Left colon (tissue), 2 donors: Measurements from ENCODE around the gene SHISA6. TPM values are rescaled to one million over a fixed set of nuclear protein-coding genes. Genes with fewer than 3 reads are reported as not detected.
"Not testable (repeated sequence)": the region's sequence is repeated elsewhere in the genome, so short reads cannot be mapped to it uniquely, and the experiment has no call there.

Experiments used
- ATAC-seq: fragments of 200-7000 bp; cut with Tn5 transposase; one replicate; pipeline ENCODE4 v1.9.1; 2020; ENCODE audit warnings: mild to moderate bottlenecking, moderate library complexity
- DNase-seq, 2 donors: peaks; one replicate each; pipeline ENCODE4 v3.0.0-alpha.2; 2020
- intact Hi-C, 2 donors: fragments of 100-400 bp; cut with DNase I in 1 of 2; cut with micrococcal nuclease in 1 of 2; formaldehyde crosslinking; loops; one replicate each; pipeline versions ENCODE4 v1.11.2 to v1.14.0; 2022; cut with DNase I, micrococcal nuclease
- total RNA-seq, 2 donors: library from RNA; stranded (reverse); fragmentation: NEBNext Ultra II Directional; extraction: Animal tissue kit (Norgen Biotek cat#: 25700); gene quantifications; one replicate each; pipeline ENCODE4 v1.2.1, GENCODE V29; 2021
- donor health status: DM: no; HTN: no; CAD: no.
- donor health status: DM: yes; HTN: yes; CAD: no.

SHISA6 gene
- total RNA-seq, 2 donors from 2014 or later, result 0.53 to 0.70 TPM

GRCh38 chr17:11296994-11297393, 56.0 kb downstream of the SHISA6 start:
- intact Hi-C loops, result no loop called here
- DNase-seq (no peak), ATAC-seq (no peak)

DNA sequence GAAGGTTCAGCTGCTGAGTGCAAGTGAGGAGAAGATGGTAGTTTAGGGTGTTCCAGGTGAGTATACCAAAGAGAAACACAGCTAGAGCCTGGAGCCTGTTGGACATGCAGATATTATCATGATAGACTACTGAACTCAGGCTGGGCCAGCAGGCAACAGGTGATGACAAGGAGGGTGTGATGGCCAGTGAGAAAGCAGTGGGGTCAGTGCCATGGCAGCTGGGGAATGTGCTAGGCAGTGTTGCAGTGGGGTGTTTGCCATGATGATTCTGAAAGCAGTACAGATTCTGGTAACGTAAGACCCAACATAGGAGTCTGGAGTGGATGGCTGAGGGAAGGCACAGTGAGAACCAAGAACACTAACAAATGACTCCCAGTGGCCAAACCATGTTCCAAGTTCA, 57.4 kb downstream of the SHISA6 start:
- ATAC-seq (no peak), DNase-seq (no peak)
- intact Hi-C loops, result no loop called here

GRCh38 chr17:11300201-11300600, 59.2 kb downstream of the SHISA6 start:
- DNase-seq, result no peak
- no peak for ATAC-seq
- intact Hi-C loops, result no loop called here

- ATAC-seq, result no peak
- DNase-seq, result no peak
- intact Hi-C loops, result no loop called here
Observed at GRCh38 chr17:11300738-11301137, 59.7 kb downstream of the SHISA6 start.

- DNase-seq, ATAC-seq, intact Hi-C loops: not testable (repeated sequence)
Observed at GRCh38 chr17:11301874-11302273, 60.9 kb downstream of the SHISA6 start.

DNA sequence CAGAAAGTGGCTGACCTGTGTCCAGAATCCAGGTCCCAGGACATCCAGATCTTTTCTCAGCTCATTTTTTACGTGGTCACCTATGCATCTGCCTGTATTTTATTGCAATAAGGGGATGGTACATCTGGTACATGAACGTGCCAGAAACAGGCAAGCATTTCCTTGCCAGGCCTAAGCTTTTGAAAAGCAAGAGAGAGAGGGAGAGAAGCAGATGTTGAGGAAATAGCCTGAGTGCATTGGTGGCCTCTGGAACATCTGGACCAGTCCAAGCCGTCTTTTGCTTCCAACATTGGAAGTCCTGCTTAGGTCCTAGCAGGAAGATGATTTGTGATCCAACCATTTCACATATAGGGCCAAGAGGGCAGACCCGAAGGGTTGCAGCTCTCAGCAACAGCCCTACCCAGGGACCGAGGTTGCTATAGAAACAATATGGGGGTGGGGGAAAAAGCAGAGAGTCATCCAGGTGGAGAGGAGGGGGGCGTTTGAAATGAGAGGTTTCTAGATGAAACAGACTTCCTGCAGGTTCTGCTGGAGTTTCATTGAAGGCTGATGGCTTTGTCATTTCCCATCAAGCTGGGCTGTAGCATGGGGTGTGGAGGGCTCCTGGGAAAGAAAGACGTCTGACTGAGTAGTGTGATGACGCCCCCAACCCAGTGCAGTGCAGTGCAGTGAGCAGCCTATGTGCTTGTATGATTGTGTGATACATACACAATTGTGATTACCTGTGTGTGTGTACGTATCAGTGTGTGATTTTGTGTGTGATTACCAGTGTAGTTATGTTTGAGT, 61.6 kb downstream of the SHISA6 start:
- ATAC-seq (no peak), DNase-seq (no peak)
- intact Hi-C loops, result no loop called here

- ATAC-seq (no peak), DNase-seq (no peak)
- intact Hi-C loops, result no loop called here
Observed at GRCh38 chr17:11303773-11304394, 62.9 kb downstream of the SHISA6 start.

GRCh38 chr17:11304568-11304967, 63.6 kb downstream of the SHISA6 start:
- ATAC-seq (no peak), DNase-seq (no peak)
- intact Hi-C loops, result no loop called here

DNA sequence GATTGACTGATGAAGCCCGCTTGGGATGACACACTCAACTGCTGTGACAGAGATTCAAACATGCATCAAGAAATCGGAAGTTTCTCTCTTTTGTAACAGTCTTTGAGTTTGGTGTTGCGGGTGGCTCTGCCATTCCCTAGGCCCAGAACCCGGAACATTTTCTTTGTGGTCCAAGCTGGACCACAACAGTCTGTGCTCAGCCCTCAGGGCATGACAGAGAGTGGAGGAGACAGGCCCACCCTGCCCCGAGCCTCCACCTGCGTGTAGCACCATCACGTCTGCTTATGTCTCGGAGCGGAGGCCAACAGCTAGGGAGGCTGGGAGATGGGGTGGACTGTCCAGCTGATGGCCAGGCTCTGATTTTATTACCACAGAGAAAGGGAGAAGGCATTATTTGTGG, 64.5 kb downstream of the SHISA6 start:
- intact Hi-C loops, result no loop called here
- no peak for DNase-seq
- no peak for ATAC-seq

DNA sequence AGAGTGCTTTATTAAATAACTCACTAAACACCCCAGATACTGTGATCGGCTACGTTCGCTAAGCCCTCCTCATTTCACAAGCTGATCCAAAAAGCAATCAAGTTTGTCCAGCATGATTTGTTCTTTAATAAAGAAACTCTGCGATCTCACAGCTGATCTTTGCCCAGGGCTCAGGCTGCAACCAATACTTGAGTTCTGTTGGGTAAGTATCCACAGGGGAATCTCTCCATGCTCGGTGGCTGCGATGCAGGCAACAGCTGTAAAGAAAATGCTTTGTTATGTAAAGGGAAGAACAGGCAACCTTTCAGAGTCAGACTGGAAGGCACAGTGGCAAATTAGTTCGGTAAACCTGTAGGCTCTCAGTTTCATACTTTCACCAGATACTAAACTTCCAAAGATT, 67.5 kb downstream of the SHISA6 start:
- DNase-seq (no peak), ATAC-seq (no peak)
- intact Hi-C loops, result no loop called here

DNA sequence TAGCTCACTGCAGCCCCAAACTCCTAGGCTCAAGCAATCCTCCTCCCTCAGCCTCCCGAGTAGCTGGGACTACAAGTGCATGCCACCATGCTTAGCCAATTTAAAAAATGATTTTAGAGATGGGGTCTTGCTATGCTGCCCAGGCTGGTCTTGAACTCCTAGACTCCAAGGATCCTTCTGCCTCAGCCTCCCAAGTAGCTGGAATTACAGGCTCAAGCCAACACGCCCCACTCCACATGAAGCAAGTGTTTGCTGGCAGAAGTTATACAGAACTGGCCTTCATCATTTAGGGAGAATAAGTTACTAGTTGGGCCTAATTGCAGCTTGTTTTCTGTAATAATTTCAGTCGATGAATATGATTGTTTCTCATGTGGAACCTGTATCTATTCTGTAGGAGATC, 68.0 kb downstream of the SHISA6 start:
- ATAC-seq (no peak), DNase-seq (no peak)
- intact Hi-C loops, result no loop called here

- ATAC-seq (no peak), DNase-seq (no peak)
- intact Hi-C loops, result no loop called here
Observed at GRCh38 chr17:11309850-11310249, 68.8 kb downstream of the SHISA6 start.

DNA sequence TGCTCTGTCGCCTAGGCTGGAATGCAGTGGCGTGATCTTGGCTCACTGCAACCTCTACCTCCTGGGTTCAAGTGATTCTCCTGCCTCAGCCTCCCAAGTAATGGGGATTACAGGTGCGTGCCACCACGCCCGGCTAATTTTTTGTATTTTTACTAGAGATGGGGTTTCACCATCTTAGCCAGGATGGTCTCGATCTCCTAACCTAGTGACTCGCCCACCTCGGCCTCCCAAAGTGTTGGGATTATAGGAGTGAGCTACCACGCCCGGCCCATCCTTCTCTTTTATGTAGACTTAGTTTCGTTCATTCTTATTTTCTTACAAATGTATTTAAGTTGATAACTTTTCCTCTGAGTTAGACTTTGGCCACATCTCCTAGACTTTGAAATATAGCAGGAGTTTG, 75.4 kb downstream of the SHISA6 start:
- DNase-seq, ATAC-seq, intact Hi-C loops: not testable (repeated sequence)

DNA sequence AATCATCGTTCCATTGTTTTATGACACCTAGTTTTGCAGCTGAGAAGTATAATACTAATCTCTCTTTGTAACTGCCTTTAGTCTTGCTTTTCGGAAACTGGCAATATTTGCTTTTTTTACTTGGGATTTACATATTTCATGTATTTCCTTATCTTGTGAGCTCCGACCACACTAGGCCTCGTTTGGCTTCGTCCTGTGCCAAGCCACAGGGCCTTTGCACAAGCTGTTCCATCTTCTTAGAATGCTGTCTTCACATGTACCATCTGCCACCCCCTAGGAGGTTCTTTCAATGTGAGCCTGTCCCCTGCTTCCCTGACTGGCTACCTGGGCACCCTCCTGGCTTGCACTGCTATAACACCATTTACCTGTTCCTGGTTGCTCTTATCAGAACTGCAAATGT, 77.2 kb downstream of the SHISA6 start:
- intact Hi-C loops, result no loop called here
- ATAC-seq (no peak), DNase-seq (no peak)

GRCh38 chr17:11319894-11320293, 78.9 kb downstream of the SHISA6 start:
- intact Hi-C loops, result no loop called here
- ATAC-seq, result no peak
- DNase-seq, result no peak

- intact Hi-C loops, result no loop called here
- no peak for DNase-seq
- ATAC-seq, result no peak
Observed at GRCh38 chr17:11324021-11324420, 83.0 kb downstream of the SHISA6 start.

DNA sequence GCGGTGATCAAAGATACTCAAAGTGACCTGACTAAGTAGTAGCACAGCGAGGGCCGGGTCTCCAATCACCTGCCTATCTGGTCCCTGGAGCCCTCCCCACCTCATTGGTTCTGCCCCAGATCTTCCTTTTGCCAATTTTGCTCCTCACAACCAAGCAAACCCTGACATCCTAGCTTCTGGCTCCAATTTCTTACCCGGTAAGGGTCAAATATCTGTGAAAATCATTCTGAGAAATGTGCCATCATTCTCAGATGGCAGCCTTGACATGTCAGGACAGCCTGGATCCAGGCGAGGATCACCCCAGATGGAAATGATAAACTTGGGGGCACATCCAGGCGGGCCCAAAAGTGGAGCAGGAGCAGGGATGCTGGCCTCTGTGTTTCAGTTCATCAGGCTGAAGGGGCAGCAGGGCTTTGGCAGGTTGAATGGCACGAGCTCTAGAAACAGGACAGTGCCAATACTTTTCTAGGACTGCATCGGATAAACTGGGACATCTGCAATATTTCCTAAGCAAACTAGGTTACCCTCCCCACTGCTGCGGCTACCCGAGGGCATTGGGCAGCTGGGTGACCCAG, 83.9 kb downstream of the SHISA6 start:
- DNase-seq (no peak), ATAC-seq (no peak)
- intact Hi-C loops, result no loop called here

DNA sequence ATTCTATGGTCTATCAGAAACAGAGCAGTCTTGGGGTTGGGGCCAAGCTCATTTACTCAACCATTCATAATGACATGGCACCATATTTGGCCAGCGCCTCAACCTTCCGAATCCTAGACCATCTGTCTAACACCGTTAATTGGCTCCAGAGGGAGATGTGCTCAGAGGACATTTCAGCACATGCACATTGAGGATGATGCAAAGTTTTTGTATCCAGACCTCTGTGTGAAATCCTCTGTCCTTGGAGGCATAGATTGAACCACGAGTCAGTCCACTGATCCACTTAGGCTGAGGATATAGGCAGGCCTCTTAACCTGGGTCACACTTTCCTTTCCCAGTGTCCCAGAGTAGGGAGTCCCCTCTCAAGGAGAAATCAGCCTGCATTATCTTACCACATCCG, 85.5 kb downstream of the SHISA6 start:
- no peak for DNase-seq
- ATAC-seq, result no peak
- intact Hi-C loops, result no loop called here

GRCh38 chr17:11328770-11329169, 87.8 kb downstream of the SHISA6 start:
- ATAC-seq (no peak), DNase-seq (no peak)
- intact Hi-C loops, result no loop called here

DNA sequence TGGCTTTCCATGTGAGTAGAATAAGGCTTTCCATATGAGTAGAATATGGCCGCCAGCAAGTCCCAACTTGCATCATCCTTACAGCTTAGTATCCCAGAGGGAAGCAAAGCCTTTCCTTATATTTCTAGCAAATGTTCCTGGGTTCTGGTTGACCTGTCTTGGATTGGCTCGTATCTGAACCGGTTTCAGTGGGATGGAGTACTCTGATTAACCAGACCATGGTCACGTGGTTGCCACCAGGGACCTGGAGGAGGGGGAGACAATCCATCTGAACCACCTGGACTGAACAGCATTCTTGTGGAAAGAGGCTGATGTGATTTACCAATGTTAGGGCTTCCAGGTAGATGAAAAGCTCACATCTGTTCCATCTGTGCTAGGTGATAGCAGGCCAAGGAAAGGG, 89.0 kb downstream of the SHISA6 start:
- ATAC-seq, result no peak
- DNase-seq, result no peak
- intact Hi-C loops, result no loop called here
